Nephron progenitor cell (in vitro differentiated cells): ENCODE results near the gene MYH2.

Experiments used
- DNase-seq: peaks from one replicate; pipeline ENCODE4 v3.0.0; 2021
- H3K27ac Mint-ChIP-seq: 2 replicates; pipeline ENCODE4 v1.8.0; 2021; ENCODE audit warnings: mild to moderate bottlenecking, moderate library complexity, mixed read lengths
- H3K27me3 Mint-ChIP-seq: 2 replicates; pipeline ENCODE4 v1.8.0; 2021; ENCODE audit warnings: mild to moderate bottlenecking, low read depth, mixed read lengths; ENCODE audit not compliant: poor library complexity
- H3K36me3 Mint-ChIP-seq: 2 replicates; pipeline ENCODE4 v1.8.0; 2021; ENCODE audit warnings: low read depth, mixed read lengths
- H3K4me1 Mint-ChIP-seq: 2 replicates; pipeline ENCODE4 v1.8.0; 2021; ENCODE audit warnings: mixed read lengths
- H3K4me3 Mint-ChIP-seq: 2 replicates; pipeline ENCODE4 v1.8.0; 2021; ENCODE audit warnings: mild to moderate bottlenecking, moderate library complexity, mixed read lengths
- H3K9me3 Mint-ChIP-seq: 2 replicates; pipeline ENCODE4 v1.8.0; 2021; ENCODE audit warnings: mild to moderate bottlenecking, moderate library complexity, mixed read lengths
- CTCF ChIP-seq: fragments of 200-600 bp; sonication (generic); IDR thresholded peaks from 2 replicates; pipeline ENCODE4 v1.5.0; 2021; ENCODE audit warnings: antibody characterized with exemption

The MYH2 gene

GRCh38 chr17:10521949-10522348 lies 27.5 kb downstream of the MYH2 start:
- no peaks in the 10 kb centered on the region for H3K36me3 Mint-ChIP-seq
- no peak overlapping the region for H3K4me3 Mint-ChIP-seq
- DNase-seq: no peak
- H3K27ac Mint-ChIP-seq: no peak overlapping the region
- peaks cover 17% of the 10 kb centered on the region for H3K27me3 Mint-ChIP-seq
- no peak for TF ChIP-seq CTCF
- H3K4me1 Mint-ChIP-seq: no peaks in the 10 kb centered on the region
- peaks cover 9% of the 10 kb centered on the region for H3K9me3 Mint-ChIP-seq

- TF ChIP-seq CTCF: no peak
- no peaks in the 10 kb centered on the region for H3K36me3 Mint-ChIP-seq
- no peak within 1 kb of the TSS for H3K27ac Mint-ChIP-seq
Measured at GRCh38 chr17:10518271-10519037, 31.0 kb downstream of the MYH2 start, which contains the start of gene MYH1. Gene MYH1, minus strand, starts transcription at chr17:10518542. Its CDS starts 1,900 bp downstream, at chr17:10516642.

GRCh38 chr17:10516638-10517037 lies 32.8 kb downstream of the MYH2 start:
- H3K4me3 Mint-ChIP-seq: no peak overlapping the region
- TF ChIP-seq CTCF: no peak
- no peak for DNase-seq
- H3K27me3 Mint-ChIP-seq: peaks cover 16% of the 10 kb centered on the region
- no peak overlapping the region for H3K27ac Mint-ChIP-seq
- H3K36me3 Mint-ChIP-seq: no peaks in the 10 kb centered on the region
- H3K4me1 Mint-ChIP-seq: no peaks in the 10 kb centered on the region
- H3K9me3 Mint-ChIP-seq: no peaks in the 10 kb centered on the region

More at GRCh38 chr17:10518271-10519037, 31.0 kb downstream of the MYH2 start, which contains the start of gene MYH1:
- no peaks in the 10 kb centered on the region for H3K4me1 Mint-ChIP-seq
- peaks cover 6% of the 10 kb centered on the region for H3K9me3 Mint-ChIP-seq
- peaks cover 21% of the 10 kb centered on the region for H3K27me3 Mint-ChIP-seq
- no peak within 1 kb of the TSS for H3K4me3 Mint-ChIP-seq
- no peak for DNase-seq

GRCh38 chr17:10516065-10516464 lies 33.4 kb downstream of the MYH2 start:
- Mint-ChIP-seq H3K4me1 (no peaks in the 10 kb centered on the region), H3K27me3 (peaks cover 16% of the 10 kb centered on the region), H3K9me3 (no peaks in the 10 kb centered on the region), H3K4me3 (no peak overlapping the region), H3K27ac (no peak overlapping the region), H3K36me3 (no peaks in the 10 kb centered on the region)
- TF ChIP-seq CTCF: no peak
- DNase-seq: no peak

GRCh38 chr17:10513299-10514067 lies 36.0 kb downstream of the MYH2 start:
- no peaks in the 10 kb centered on the region for H3K36me3 Mint-ChIP-seq
- no peak for TF ChIP-seq CTCF
- H3K4me1 Mint-ChIP-seq: no peaks in the 10 kb centered on the region
- H3K9me3 Mint-ChIP-seq: no peaks in the 10 kb centered on the region
- H3K27ac Mint-ChIP-seq: no peak overlapping the region
- DNase-seq: no peak
- no peak overlapping the region for H3K4me3 Mint-ChIP-seq
- peaks cover 5% of the 10 kb centered on the region for H3K27me3 Mint-ChIP-seq
